ENCODE data around the gene ENHO.

DNA sequence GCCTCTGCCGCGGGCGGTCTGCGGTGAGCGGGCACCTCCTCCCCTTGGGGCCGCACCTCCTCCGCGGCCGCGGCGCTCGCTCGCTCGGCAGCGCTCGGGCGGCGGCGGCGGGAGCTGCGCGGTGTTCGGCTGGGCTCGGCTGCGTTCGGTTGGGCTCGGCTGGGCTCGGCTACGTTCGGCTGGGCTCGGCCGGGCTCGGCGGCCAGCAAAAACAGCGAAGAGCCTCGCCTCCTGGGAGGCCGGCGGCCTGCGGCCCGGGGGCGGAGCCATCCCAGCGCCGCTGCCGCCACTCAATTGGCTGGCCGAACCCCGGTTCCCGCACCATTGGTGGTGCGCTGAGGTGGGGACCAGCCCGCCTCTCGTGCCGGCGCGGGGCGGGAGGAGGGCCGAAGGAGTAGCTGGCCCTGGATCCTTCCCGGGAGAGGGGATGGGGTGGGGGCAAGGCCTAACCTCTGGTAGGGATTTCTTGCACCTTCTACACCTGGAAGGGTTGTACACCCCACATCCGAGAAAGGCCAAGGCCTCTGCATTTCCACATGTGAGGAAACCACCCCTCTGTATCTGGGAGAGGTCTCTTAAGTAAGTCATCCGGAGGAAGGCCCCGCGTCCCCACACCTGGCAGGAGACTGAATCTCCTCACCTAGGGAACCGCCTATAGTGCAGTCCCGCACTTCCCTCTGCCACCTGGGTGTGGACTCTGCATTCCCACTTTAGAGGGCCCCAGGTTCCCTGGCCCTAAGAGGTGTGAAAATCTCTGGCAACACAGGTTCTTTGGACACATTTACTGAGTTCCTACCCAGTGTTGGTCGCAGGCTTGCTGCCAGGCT is at the start of gene ENHO:
- TF ChIP-seq, protein P1, sequence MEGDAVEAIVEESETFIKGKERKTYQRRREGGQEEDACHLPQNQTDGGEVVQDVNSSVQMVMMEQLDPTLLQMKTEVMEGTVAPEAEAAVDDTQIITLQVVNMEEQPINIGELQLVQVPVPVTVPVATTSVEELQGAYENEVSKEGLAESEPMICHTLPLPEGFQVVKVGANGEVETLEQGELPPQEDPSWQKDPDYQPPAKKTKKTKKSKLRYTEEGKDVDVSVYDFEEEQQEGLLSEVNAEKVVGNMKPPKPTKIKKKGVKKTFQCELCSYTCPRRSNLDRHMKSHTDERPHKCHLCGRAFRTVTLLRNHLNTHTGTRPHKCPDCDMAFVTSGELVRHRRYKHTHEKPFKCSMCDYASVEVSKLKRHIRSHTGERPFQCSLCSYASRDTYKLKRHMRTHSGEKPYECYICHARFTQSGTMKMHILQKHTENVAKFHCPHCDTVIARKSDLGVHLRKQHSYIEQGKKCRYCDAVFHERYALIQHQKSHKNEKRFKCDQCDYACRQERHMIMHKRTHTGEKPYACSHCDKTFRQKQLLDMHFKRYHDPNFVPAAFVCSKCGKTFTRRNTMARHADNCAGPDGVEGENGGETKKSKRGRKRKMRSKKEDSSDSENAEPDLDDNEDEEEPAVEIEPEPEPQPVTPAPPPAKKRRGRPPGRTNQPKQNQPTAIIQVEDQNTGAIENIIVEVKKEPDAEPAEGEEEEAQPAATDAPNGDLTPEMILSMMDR (IDR thresholded peaks at IDR 0.05; ENCODE audit: poor library complexity) = no peak
- TF ChIP-seq EZH2 (IDR thresholded peaks at IDR 0.05; ENCODE audit: borderline replicate concordance) (no peak), EZH2phosphoT487 (IDR thresholded peaks at IDR 0.05; ENCODE audit: low read depth, severe bottlenecking, unreplicated experiment) (no peak)
